Mesenchymal stem cell (in vitro differentiated cells and primary cell): ENCODE measurements around the gene GBGT1.
"Not testable (repeated sequence)": the region's sequence is repeated elsewhere in the genome, so short reads cannot be mapped to it uniquely, and the experiment has no call there.

Source experiments
- DNase-seq: peaks from one replicate; pipeline ENCODE4 v3.0.0-alpha.2; 2013
- H2AFZ ChIP-seq: one replicate; pipeline ENCODE4 v1.6.1; 2013; ENCODE audit warnings: low read depth, mild to moderate bottlenecking, control low read depth, inconsistent platforms, low read length, moderate library complexity
- H2AK5ac ChIP-seq: 2 replicates; pipeline ENCODE4 v1.6.1; 2013; ENCODE audit warnings: low read length, moderate library complexity, mild to moderate bottlenecking, inconsistent platforms; ENCODE audit not compliant: severe bottlenecking
- H2BK120ac ChIP-seq: one replicate; pipeline ENCODE4 v1.6.1; 2013; ENCODE audit warnings: low read depth, mild to moderate bottlenecking, inconsistent platforms, low read length, moderate library complexity
- H2BK12ac ChIP-seq, 2 experiments: one replicate each; pipeline ENCODE4 v1.6.1; 2013; ENCODE audit warnings: inconsistent platforms in 2 of 2, low read length in 2 of 2, mild to moderate bottlenecking in 2 of 2, moderate library complexity in 2 of 2, control low read depth in 1 of 2
- H2BK15ac ChIP-seq: one replicate; pipeline ENCODE4 v1.6.1; 2013; ENCODE audit warnings: mild to moderate bottlenecking, low read depth, inconsistent platforms; ENCODE audit not compliant: poor library complexity, severe bottlenecking
- H2BK5ac ChIP-seq: 2 replicates; pipeline ENCODE4 v1.6.1; 2013; ENCODE audit warnings: low read depth, mild to moderate bottlenecking, low read length, control low read depth, inconsistent platforms; ENCODE audit not compliant: poor library complexity, severe bottlenecking
- H3K14ac ChIP-seq, 2 experiments: one replicate each; pipeline ENCODE4 v1.6.1; 2013; ENCODE audit warnings: inconsistent platforms in 2 of 2, low read length in 2 of 2, control low read depth in 1 of 2, mild to moderate bottlenecking in 1 of 2, moderate library complexity in 1 of 2
- H3K18ac ChIP-seq, 2 experiments: one replicate each; pipeline ENCODE4 v1.6.1; 2013; ENCODE audit warnings: inconsistent platforms in 2 of 2, low read length in 2 of 2, control low read depth in 1 of 2, low read depth in 1 of 2, mild to moderate bottlenecking in 1 of 2
- H3K23ac ChIP-seq, 2 experiments: one replicate each; pipeline ENCODE4 v1.6.1; 2013; ENCODE audit warnings: inconsistent platforms in 2 of 2, low read length in 2 of 2, mild to moderate bottlenecking in 2 of 2, moderate library complexity in 2 of 2, control low read depth in 1 of 2
- H3K27ac ChIP-seq: 2 replicates; pipeline ENCODE4 v1.5.1; 2013; ENCODE audit warnings: mild to moderate bottlenecking, moderate library complexity, low read length, control low read depth, inconsistent platforms; ENCODE audit not compliant: poor library complexity, severe bottlenecking
- H3K27me3 ChIP-seq, 2 experiments: 2 replicates each; pipeline versions ENCODE4 v1.6.1 to v1.7.0; 2013; ENCODE audit warnings: low read length in 2 of 2, mild to moderate bottlenecking in 2 of 2, moderate library complexity in 2 of 2, control low read depth in 1 of 2, inconsistent platforms in 1 of 2; ENCODE audit not compliant: control insufficient read depth in 1 of 2, insufficient read depth in 1 of 2
- H3K36me3 ChIP-seq, 2 experiments: 2 replicates each; pipeline versions ENCODE4 v1.6.1 to v1.7.0; 2013; ENCODE audit warnings: low read length in 2 of 2, control low read depth in 1 of 2, inconsistent platforms in 1 of 2, low read depth in 1 of 2, mild to moderate bottlenecking in 1 of 2; ENCODE audit not compliant: insufficient read depth in 2 of 2, control insufficient read depth in 1 of 2
- H3K4ac ChIP-seq, 2 experiments: one replicate each; pipeline ENCODE4 v1.6.1; 2013; ENCODE audit warnings: inconsistent platforms in 2 of 2, low read length in 2 of 2, mild to moderate bottlenecking in 2 of 2, moderate library complexity in 2 of 2, control low read depth in 1 of 2, low read depth in 1 of 2
- H3K4me1 ChIP-seq: 2 replicates; pipeline ENCODE4 v1.6.1; 2013; ENCODE audit warnings: low read depth, low read length, control low read depth; ENCODE audit not compliant: control insufficient read depth, insufficient read depth
- H3K4me2 ChIP-seq: 2 replicates; pipeline ENCODE4 v1.6.1; 2013; ENCODE audit warnings: low read length, mild to moderate bottlenecking, inconsistent platforms; ENCODE audit not compliant: poor library complexity, severe bottlenecking
- H3K4me3 ChIP-seq, 2 experiments: 2 replicates each; pipeline versions ENCODE4 v1.5.1 to v1.7.0; 2013; ENCODE audit warnings: low read length in 2 of 2, mild to moderate bottlenecking in 2 of 2, control low read depth in 1 of 2, low read depth in 1 of 2; ENCODE audit not compliant: insufficient read depth in 1 of 2
- H3K79me1 ChIP-seq: replicated peaks from 2 replicates; pipeline ENCODE4 v1.6.1; 2013; ENCODE audit warnings: mild to moderate bottlenecking, control low read depth, low read length, inconsistent platforms; ENCODE audit not compliant: poor library complexity, severe bottlenecking
- H3K9ac ChIP-seq: 2 replicates; pipeline ENCODE4 v1.7.0; 2013; ENCODE audit warnings: mild to moderate bottlenecking, low read length, moderate library complexity
- H3K9me3 ChIP-seq: 2 replicates; pipeline ENCODE4 v1.7.0; 2013; ENCODE audit warnings: mild to moderate bottlenecking, low read length; ENCODE audit not compliant: control insufficient read depth
- H4K8ac ChIP-seq: one replicate; pipeline ENCODE4 v1.6.1; 2013; ENCODE audit warnings: inconsistent platforms, mild to moderate bottlenecking, low read length, moderate library complexity
- H4K91ac ChIP-seq: one replicate; pipeline ENCODE4 v1.6.1; 2013; ENCODE audit warnings: mild to moderate bottlenecking, low read length, inconsistent platforms
- WGBS: methylation state at CpG from one replicate; pipeline ENCODE4 v1.1.7; 2013; ENCODE audit warnings: mixed read lengths; 5-methylcytosine and 5-hydroxymethylcytosine counted together

Gene GBGT1

DNA sequence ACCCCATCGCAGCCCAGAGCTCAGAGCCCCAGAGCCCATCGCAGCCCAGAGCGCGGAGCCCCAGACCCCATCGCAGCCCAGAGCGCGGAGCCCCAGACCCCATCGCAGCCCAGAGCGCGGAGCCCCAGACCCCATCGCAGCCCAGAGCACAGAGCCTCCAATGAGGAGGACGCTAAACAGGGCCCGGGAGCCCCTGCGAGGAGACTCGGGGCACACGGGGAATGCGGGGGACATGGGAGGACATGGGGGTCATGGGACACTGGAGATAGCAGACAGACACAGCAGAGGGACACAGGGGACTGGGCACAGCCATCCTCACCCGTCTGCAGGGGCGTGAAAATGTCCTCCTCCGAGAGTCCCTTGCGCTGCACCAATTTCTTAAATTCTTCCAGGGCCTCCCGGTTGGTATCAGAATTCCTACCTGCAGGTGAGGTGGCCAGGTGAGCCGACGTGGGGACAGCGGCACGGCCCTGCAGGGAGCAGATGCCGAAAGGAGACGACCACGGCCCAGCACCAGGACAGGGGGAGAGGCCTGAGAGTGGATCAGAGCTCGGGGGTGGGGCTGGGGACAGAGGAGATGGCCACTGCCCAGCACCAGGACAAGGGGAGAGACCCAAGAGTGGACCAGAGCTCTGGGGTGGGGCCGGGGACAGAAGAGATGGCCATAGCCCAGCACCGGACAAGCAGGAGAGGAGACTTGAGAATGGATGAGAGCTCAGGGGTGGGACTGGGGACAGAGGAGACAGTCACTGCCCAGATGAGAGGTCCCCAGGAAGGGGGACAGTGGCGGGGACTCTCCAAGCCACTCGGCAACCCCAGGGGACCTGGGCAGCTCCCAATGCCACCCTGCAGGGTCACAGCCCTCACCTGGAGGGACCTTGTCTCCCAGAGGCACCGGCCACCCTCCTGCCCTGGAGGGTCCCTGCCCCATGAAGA is 42.5 kb upstream of the GBGT1 start:
- Histone ChIP-seq H2BK5ac (no peak overlapping the region), H4K8ac (no peak overlapping the region), H3K79me1 (no peaks in the 10 kb centered on the region), H3K9ac (no peak overlapping the region), H3K36me3 (no peaks in the 10 kb centered on the region), H3K14ac (no peak overlapping the region), H2AK5ac (no peak overlapping the region), H3K27ac (no peak overlapping the region), H3K4ac (no peak overlapping the region), H2BK15ac (peak overlapping the region; percentile 50), H3K27me3 (peaks cover 38 to 60% of the 10 kb centered on the region in 2 experiments), H3K4me1 (no peaks in the 10 kb centered on the region), H3K18ac (no peak overlapping the region), H4K91ac (no peak overlapping the region), H3K4me3 (no peak overlapping the region), H3K23ac (no peak overlapping the region), H2BK12ac (no peak overlapping the region), H3K9me3 (peaks cover under 1% of the 10 kb centered on the region), H2AFZ (no peak overlapping the region), H3K4me2 (no peak overlapping the region), H2BK120ac (no peak overlapping the region)
- 81% methylated on average over 35 of the region's 35 CpGs for WGBS
- DNase-seq, result no peak

DNA sequence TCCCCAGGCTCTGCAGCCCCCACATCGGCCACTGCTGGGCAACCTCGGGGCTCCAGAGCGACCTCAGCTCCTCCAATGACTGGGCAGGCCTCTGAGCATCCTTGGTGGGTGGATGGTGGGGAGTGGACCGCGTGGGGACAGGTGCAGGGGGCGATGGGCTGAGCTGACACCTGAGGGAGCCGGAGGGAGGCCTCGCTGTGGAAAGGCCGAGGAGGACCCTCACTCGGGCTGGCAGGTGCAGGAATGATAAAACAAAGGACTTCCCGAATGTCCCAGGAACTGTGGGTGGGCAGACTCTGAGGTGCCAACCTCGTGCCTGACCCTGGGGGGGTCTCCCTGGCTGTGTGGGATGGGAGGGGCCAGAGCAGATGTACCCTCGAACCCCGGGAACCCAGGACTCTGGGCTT is 41.8 kb upstream of the GBGT1 start:
- H4K8ac ChIP-seq, H3K4me2 ChIP-seq, H3K18ac ChIP-seq, H3K27ac ChIP-seq, H2BK12ac ChIP-seq, H2BK120ac ChIP-seq, H2BK5ac ChIP-seq, H3K4me3 ChIP-seq, H2AFZ ChIP-seq, H3K9ac ChIP-seq, H3K4me1 ChIP-seq, H3K79me1 ChIP-seq, H3K9me3 ChIP-seq, DNase-seq, H3K36me3 ChIP-seq, H2BK15ac ChIP-seq, H3K23ac ChIP-seq, H3K4ac ChIP-seq, H2AK5ac ChIP-seq, H3K14ac ChIP-seq, H4K91ac ChIP-seq: not testable (repeated sequence)
- WGBS, result 64% methylated on average over 10 of the region's 14 CpGs
- peaks cover 32 to 60% of the 10 kb centered on the region in 2 experiments for H3K27me3 ChIP-seq

GRCh38 chr9:133204993-133205336 is 41.3 kb upstream of the GBGT1 start:
- Histone ChIP-seq H3K9me3 (no peaks in the 10 kb centered on the region), H3K4me3 (no peak overlapping the region), H2AFZ (no peak overlapping the region), H3K9ac (no peak overlapping the region), H3K18ac (no peak overlapping the region), H3K23ac (no peak overlapping the region), H4K8ac (no peak overlapping the region), H2BK5ac (no peak overlapping the region), H4K91ac (no peak overlapping the region), H2AK5ac (no peak overlapping the region), H3K4me2 (no peak overlapping the region), H3K14ac (no peak overlapping the region), H2BK15ac (no peak overlapping the region), H2BK120ac (no peak overlapping the region), H3K4ac (no peak overlapping the region), H3K27ac (no peak overlapping the region), H3K79me1 (no peaks in the 10 kb centered on the region), H3K36me3 (no peaks in the 10 kb centered on the region), H3K27me3 (peaks cover 27 to 56% of the 10 kb centered on the region in 2 experiments), H2BK12ac (no peak overlapping the region), H3K4me1 (no peaks in the 10 kb centered on the region)
- DNase-seq, result no peak
- WGBS, result 79% methylated on average over 8 of the region's 8 CpGs

DNA sequence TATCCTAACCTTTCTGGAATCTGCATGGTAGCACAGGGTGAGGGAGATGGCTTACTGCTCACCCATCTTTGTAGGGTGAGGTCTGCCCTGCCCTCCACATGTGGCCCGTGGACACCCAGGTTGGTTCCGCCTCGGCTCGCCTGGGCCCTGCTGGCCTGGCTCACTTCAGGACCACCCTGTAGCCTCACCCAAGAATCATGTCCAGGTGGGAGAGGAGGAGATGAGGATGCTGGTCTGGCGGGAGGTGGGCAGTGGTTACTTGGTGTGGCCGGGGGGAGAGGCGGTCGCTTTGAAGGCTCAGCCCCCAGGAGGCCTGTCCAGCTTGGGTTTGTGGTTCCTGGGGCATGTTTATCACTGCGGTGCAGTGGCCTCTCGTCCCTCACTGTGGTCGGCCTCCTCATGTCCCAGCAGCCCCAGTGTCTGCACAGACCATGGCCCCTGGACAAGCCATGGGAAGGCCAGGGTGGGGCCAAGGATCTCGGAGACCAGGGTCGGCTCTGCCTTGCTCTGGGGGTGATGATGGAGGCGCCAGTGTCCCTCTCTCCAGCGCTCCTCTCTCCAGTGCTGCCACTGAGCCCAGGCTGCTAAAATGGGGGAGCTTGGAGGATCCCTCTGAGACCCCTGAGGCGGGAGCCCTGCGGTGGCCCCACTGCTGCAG is 40.8 kb upstream of the GBGT1 start:
- H3K18ac ChIP-seq, result no peak overlapping the region
- no peak overlapping the region for H3K4me3 ChIP-seq
- no peak overlapping the region for H3K4me2 ChIP-seq
- no peaks in the 10 kb centered on the region for H3K79me1 ChIP-seq
- H3K14ac ChIP-seq, result no peak overlapping the region
- H2BK120ac ChIP-seq, result no peak overlapping the region
- no peak overlapping the region for H3K27ac ChIP-seq
- no peaks in the 10 kb centered on the region for H3K4me1 ChIP-seq
- H2AK5ac ChIP-seq, result no peak overlapping the region
- H3K9me3 ChIP-seq, result no peaks in the 10 kb centered on the region
- H3K27me3 ChIP-seq, result peaks cover 22 to 54% of the 10 kb centered on the region in 2 experiments
- no peak overlapping the region for H2BK12ac ChIP-seq
- no peak overlapping the region for H3K9ac ChIP-seq
- H2BK5ac ChIP-seq, result no peak overlapping the region
- no peak overlapping the region for H2BK15ac ChIP-seq
- no peak overlapping the region for H4K91ac ChIP-seq
- no peak for DNase-seq
- H3K36me3 ChIP-seq, result no peaks in the 10 kb centered on the region
- H2AFZ ChIP-seq, result no peak overlapping the region
- H3K23ac ChIP-seq, result no peak overlapping the region
- no peak overlapping the region for H4K8ac ChIP-seq
- H3K4ac ChIP-seq, result no peak overlapping the region
- WGBS, result 84% methylated on average over 17 of the region's 17 CpGs
